GM19043 (cell line): Measurements from ENCODE around the gene TUT4.

Experiments used
- ATAC-seq: cut with Tn5 transposase; IDR thresholded peaks from one replicate; pipeline ENCODE4 v1.9.1; 2021; ENCODE audit warnings: low read depth; ENCODE audit not compliant: unreplicated experiment

The TUT4 gene

GRCh38 chr1:52473039-52473438 is 79.9 kb downstream of the TUT4 start:
- ATAC-seq: no peak

- ATAC-seq: no peak
Measured at GRCh38 chr1:52472384-52472783, 80.5 kb downstream of the TUT4 start.

- no peak for ATAC-seq
Measured at GRCh38 chr1:52469108-52469507, 83.8 kb downstream of the TUT4 start.

GRCh38 chr1:52463891-52464290 is 89.0 kb downstream of the TUT4 start:
- ATAC-seq: no peak

GRCh38 chr1:52461821-52462220 is 91.1 kb downstream of the TUT4 start:
- no peak for ATAC-seq

GRCh38 chr1:52460694-52461093 is 92.2 kb downstream of the TUT4 start:
- ATAC-seq: no peak

- ATAC-seq: no peak
Measured at GRCh38 chr1:52455686-52456085, 97.2 kb downstream of the TUT4 start.

GRCh38 chr1:52454779-52455178 is 98.1 kb downstream of the TUT4 start:
- ATAC-seq: no peak

GRCh38 chr1:52454127-52454526 is 98.8 kb downstream of the TUT4 start:
- no peak for ATAC-seq

- no peak for ATAC-seq
Measured at GRCh38 chr1:52444463-52444862, 108.4 kb downstream of the TUT4 start.

DNA sequence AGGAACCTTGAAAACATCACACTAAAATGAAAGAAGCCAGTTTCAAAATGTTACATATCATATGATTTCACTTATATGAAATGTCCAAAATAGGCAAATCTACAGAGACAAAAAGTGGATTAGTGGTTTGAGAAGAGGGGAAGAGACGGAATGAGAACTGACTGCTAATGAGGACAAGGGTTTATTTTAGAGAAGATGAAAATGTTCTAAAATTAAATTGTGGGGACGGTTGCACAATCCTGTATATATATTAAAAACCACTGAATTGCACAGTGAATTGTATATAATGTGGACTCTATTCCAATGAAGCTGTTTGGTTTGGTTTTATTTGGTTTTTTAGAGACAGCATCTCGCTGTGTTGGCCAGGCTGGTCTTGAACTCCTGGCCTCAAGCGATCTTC is 112.9 kb downstream of the TUT4 start:
- ATAC-seq: no peak

DNA sequence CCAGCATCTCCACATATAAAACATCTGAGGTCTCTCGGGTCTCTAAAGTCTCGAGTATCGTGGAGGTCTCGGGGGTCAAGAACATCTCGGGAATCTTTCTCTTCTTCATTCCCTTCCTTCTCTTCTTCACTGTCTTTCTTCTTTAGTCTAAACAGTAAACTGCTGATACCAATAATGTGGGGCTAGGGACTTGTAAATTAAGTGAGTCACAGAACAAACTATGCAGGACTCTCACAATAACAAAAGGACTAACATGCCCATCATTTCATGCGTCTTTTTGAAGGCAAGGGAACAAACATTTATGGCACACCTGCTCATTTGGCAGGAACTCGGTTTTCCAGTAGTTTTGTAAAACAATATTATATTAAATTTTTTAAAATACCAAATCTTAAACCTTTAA is 116.1 kb downstream of the TUT4 start:
- no peak for ATAC-seq

GRCh38 chr1:52435650-52436049 is 117.2 kb downstream of the TUT4 start:
- ATAC-seq: no peak

GRCh38 chr1:52435211-52435610 is 117.7 kb downstream of the TUT4 start:
- no peak for ATAC-seq

DNA sequence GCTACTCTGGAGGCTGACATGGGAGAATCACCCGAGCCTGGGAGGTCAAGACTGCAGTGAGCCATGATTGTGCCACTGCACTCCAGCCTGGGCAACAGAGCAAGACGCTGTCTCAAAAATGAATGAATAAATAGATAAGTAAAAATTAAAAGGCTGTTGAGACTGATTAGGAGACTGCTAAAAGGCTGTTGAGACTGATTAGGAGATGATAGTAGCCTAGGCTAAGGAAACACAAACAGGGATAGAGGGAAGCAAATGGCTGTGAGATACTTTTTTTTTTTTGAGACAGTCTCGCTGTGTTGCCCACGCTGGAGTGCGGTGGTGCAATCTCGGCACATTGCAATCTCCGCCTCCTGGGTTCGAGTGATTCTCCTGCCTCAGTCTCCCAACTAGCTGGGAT is 120.1 kb downstream of the TUT4 start:
- ATAC-seq: no peak

DNA sequence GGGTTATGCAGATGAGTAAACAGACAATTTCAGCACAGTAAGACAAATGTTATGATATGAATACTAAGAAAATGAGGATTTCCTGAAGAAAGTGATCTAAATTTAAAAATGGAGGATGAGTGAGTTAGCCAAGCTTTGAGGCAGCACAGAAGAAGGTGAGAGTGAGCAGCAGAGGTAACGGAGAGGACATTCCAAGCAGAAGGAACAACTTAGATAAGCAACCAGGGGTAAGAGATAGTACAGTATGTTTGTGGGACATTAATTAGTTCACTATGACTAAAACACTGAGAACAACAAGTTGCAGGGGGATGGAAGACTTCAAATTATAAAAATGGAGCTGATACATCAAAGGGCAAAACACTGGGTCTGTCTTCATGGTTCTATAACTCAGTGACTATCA is 125.7 kb downstream of the TUT4 start:
- ATAC-seq: no peak

GRCh38 chr1:52426371-52426770 is 126.5 kb downstream of the TUT4 start:
- no peak for ATAC-seq

GRCh38 chr1:52424813-52425212 is 128.1 kb downstream of the TUT4 start:
- no peak for ATAC-seq

DNA sequence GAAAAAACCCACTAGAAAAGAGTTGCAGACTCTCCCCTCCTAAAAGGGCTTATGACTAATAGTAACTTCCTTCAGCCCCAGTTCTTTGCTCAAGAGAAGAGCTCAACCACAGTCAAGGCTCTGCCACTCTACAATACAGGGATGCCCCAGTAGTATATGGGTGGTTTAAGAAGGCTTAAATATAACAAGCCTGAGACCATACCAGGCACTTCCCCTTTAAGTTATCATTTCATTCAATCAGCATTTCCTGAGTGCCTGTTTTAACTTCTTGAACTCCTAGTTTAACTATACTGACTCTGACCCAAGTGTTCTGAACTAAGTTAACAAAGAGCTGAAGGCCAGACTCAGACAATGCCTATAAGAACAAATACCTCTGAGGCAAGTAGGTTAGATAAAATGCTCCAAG is 128.7 kb downstream of the TUT4 start:
- ATAC-seq: no peak

DNA sequence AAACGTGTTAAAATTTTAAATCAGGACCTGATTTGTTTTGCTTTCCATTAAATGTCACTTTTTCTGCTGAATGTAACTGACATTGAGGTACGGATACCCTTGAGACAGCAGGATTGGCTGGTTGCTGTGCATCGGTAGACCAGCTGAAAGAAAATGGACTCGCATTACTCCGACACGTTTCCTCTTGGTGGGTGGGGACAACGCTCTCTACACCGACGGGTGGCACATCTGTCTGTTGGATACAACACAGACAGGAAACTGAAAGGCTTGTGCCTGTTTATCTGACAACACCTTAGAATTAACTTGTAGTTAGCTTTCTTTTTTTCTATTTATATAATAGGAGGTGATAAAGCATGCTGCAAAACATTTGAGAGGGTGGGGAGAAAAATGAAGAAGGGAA is 129.1 kb downstream of the TUT4 start:
- no peak for ATAC-seq

GRCh38 chr1:52423055-52423454 is 129.8 kb downstream of the TUT4 start:
- ATAC-seq: no peak

GRCh38 chr1:52420713-52421112 is 132.2 kb downstream of the TUT4 start:
- ATAC-seq: no peak

DNA sequence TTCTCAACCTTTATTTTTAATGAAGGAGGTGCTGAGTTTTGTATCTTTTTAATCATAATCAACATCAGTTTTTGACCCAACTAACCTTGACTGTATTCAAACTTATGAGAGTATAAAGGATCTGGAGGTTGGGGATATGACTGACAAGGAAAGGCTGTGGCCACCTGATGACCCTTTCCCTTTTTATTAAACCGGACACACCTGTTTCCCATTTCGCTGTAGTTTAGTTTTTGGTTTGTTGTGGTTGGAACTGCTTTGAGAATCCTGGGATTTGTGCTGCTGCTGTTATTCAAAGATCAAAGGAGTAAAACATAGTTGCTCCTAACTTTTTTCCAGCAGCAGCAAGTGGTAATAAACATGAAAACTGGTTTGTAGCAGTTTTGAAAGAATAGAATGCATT is 136.1 kb downstream of the TUT4 start:
- ATAC-seq: no peak

DNA sequence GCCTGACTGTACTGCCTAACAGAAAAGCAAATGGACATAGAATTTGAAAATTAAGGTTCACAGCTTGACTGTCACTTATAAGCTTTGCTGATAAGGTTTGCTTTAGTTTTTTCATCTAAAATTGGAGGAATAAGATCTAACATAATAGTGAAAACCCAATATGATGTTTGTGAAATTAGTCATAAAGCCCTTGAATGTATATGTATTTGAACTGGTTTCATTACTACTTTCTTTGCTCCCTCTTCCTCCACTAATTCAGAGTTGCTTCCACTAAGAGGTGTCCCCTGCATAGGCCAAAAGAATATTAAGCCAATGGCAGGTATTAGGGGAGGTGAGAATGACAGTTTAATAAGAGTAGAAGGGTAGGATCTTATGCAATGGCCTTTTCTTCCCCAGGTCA is 137.9 kb downstream of the TUT4 start:
- ATAC-seq: no peak
